Suprapubic skin (tissue), 4 donors: ENCODE measurements around the gene STPG1. TPM values are rescaled to one million over a fixed set of nuclear protein-coding genes. Genes with fewer than 3 reads are reported as not detected.

Source experiments
- DNase-seq, 2 donors: peaks; one replicate each; pipeline ENCODE4 v3.0.0-alpha.2; 2019; ENCODE audit warnings: low spot score in 2 of 2
- H3K27ac ChIP-seq: fragments of 200-600 bp; sonication (generic); one replicate; pipeline ENCODE4 v1.5.1; 2019
- H3K27me3 ChIP-seq: fragments of 200-600 bp; sonication (generic); one replicate; pipeline ENCODE4 v1.5.1; 2019
- H3K36me3 ChIP-seq: fragments of 200-600 bp; sonication (generic); one replicate; pipeline ENCODE4 v1.5.1; 2019
- H3K4me1 ChIP-seq: fragments of 200-600 bp; sonication (generic); one replicate; pipeline ENCODE4 v1.5.1; 2019
- H3K4me3 ChIP-seq: fragments of 200-600 bp; sonication (generic); one replicate; pipeline ENCODE4 v1.5.1; 2019; ENCODE audit warnings: mild to moderate bottlenecking
- H3K9me3 ChIP-seq: fragments of 200-600 bp; sonication (generic); one replicate; pipeline ENCODE4 v1.5.1; 2019
- CTCF ChIP-seq, 2 donors: fragments of 200-600 bp in 1 of 2; fragments of 450-650 bp in 1 of 2; sonication (generic) in 1 of 2; IDR thresholded peaks; one replicate each; pipeline ENCODE4 v1.5.1; 2016 to 2019; ENCODE audit warnings: antibody characterized with exemption in 2 of 2, mild to moderate bottlenecking in 1 of 2, moderate library complexity in 1 of 2
- EP300 ChIP-seq: sonication (generic); formaldehyde crosslinking; IDR thresholded peaks from one replicate; pipeline ENCODE4 v1.6.1; 2017; ENCODE audit warnings: antibody characterized with exemption
- POLR2A ChIP-seq, 2 donors: fragments of 450-650 bp; IDR thresholded peaks; one replicate each; pipeline ENCODE4 v1.6.1; 2017; ENCODE audit warnings: antibody characterized with exemption in 2 of 2, mild to moderate bottlenecking in 2 of 2, moderate library complexity in 2 of 2
- POLR2AphosphoS5 ChIP-seq, 3 donors: sonication (generic); formaldehyde crosslinking; IDR thresholded peaks; one replicate each; pipeline ENCODE4 v1.6.1; 2017; ENCODE audit warnings: antibody characterized with exemption in 3 of 3
- WGBS: methylation state at CpG from one replicate; pipeline ENCODE4 v1.1.5; 2018; 5-methylcytosine and 5-hydroxymethylcytosine counted together
- total RNA-seq, 4 donors: library from RNA; depleted of rRNA; stranded (reverse); fragments of >200 nt; gene quantifications; one replicate each; pipeline ENCODE4 v1.1.0, GENCODE V29; 2016

STPG1 gene
- total RNA-seq, 4 donors from 2014 or later = 7.2 to 8.5 (median 7.8) TPM

GRCh38 chr1:24415910-24416665 lies 2.5 kb upstream of the STPG1 start:
- Histone ChIP-seq H3K4me1 (peaks cover 60% of the 10 kb centered on the region), H3K9me3 (no peaks in the 10 kb centered on the region), H3K4me3 (peak overlapping the region; percentile 59), H3K27me3 (no peaks in the 10 kb centered on the region), H3K27ac (peak overlapping the region; percentile 73), H3K36me3 (peaks cover 9% of the 10 kb centered on the region)
- WGBS = 7% methylated on average over 21 of the region's 35 CpGs
- TF ChIP-seq CTCF (IDR thresholded peaks at IDR 0.05) (no peak), EP300 (no peak), POLR2AphosphoS5 (IDR thresholded peaks at IDR 0.05) (no peak), POLR2A (IDR thresholded peaks at IDR 0.05) (no peak)
- DNase-seq = no peak

- DNase-seq = peak; percentile 98
- TF ChIP-seq CTCF (IDR thresholded peaks at IDR 0.05) (peak; percentile 79 to 82), POLR2A (IDR thresholded peaks at IDR 0.05) (no peak), POLR2AphosphoS5 (IDR thresholded peaks at IDR 0.05) (peak in 2 of 3 donors; percentile 23 to 58)
- Histone ChIP-seq H3K27me3 (no peaks in the 10 kb centered on the region), H3K4me3 (peak within 1 kb of the TSS; percentile 59), H3K36me3 (peaks cover 6% of the 10 kb centered on the region), H3K9me3 (no peaks in the 10 kb centered on the region), H3K4me1 (peaks cover 60% of the 10 kb centered on the region), H3K27ac (peak within 1 kb of the TSS; percentile 73)
- WGBS = 3% methylated on average over 28 of the region's 28 CpGs
Observed at GRCh38 chr1:24415334-24415909, 1.8 kb upstream of the STPG1 start, which contains the start of gene NIPAL3. TSS of gene NIPAL3 (plus strand) at chr1:24415802. CDS start at chr1:24419548, 3,746 bp downstream.

- Histone ChIP-seq H3K27me3 (no peaks in the 10 kb centered on the region), H3K9me3 (no peaks in the 10 kb centered on the region), H3K27ac (peak overlapping the region; percentile 73), H3K4me1 (peaks cover 61% of the 10 kb centered on the region), H3K36me3 (peaks cover 6% of the 10 kb centered on the region), H3K4me3 (peak overlapping the region; percentile 59)
- 59% methylated on average over 22 of the region's 22 CpGs for WGBS
- no peak for DNase-seq
- TF ChIP-seq EP300 (no peak), CTCF (IDR thresholded peaks at IDR 0.05) (no peak), POLR2A (IDR thresholded peaks at IDR 0.05) (no peak), POLR2AphosphoS5 (IDR thresholded peaks at IDR 0.05) (no peak)
Observed at GRCh38 chr1:24414775-24415333, 1.3 kb upstream of the STPG1 start.

- no peaks in the 10 kb centered on the region for H3K27me3 ChIP-seq
- WGBS = 97% methylated on average over 1 of the region's 1 CpG
- H3K4me1 ChIP-seq = peaks cover 47% of the 10 kb centered on the region
- no peaks in the 10 kb centered on the region for H3K9me3 ChIP-seq
- H3K27ac ChIP-seq = no peak overlapping the region
- no peak overlapping the region for H3K4me3 ChIP-seq
- DNase-seq = no peak
- TF ChIP-seq EP300 = no peak
- no peak for TF ChIP-seq CTCF (IDR thresholded peaks at IDR 0.05)
- H3K36me3 ChIP-seq = no peaks in the 10 kb centered on the region
Observed at GRCh38 chr1:24412408-24412807, 1.2 kb downstream of the STPG1 start.

GRCh38 chr1:24411963-24412362 lies 1.6 kb downstream of the STPG1 start:
- H3K36me3 ChIP-seq = no peaks in the 10 kb centered on the region
- no peak for DNase-seq
- TF ChIP-seq POLR2AphosphoS5 (IDR thresholded peaks at IDR 0.05) (no peak), CTCF (IDR thresholded peaks at IDR 0.05) (no peak), POLR2A (IDR thresholded peaks at IDR 0.05) (no peak), EP300 (no peak)
- no peaks in the 10 kb centered on the region for H3K27me3 ChIP-seq
- H3K4me1 ChIP-seq = peaks cover 43% of the 10 kb centered on the region
- no peak overlapping the region for H3K4me3 ChIP-seq
- no peak overlapping the region for H3K27ac ChIP-seq
- 74% methylated on average over 6 of the region's 6 CpGs for WGBS
- H3K9me3 ChIP-seq = no peaks in the 10 kb centered on the region
